Measurements from ENCODE around the gene UPK1A.

The UPK1A gene

GRCh38 chr19:35693835-35694599 lies 27.7 kb downstream of the UPK1A start:
- peak; percentile 35 for DNase-seq

- DNase-seq, result no peak
Measured at GRCh38 chr19:35695895-35696422, 29.6 kb downstream of the UPK1A start.

- no peak for DNase-seq
Measured at GRCh38 chr19:35696835-35697234, 30.5 kb downstream of the UPK1A start.

GRCh38 chr19:35702223-35703012 lies 36.1 kb downstream of the UPK1A start:
- DNase-seq, result peak; percentile 95

GRCh38 chr19:35703343-35703742 lies 37.0 kb downstream of the UPK1A start:
- DNase-seq, result no peak

- no peak for DNase-seq
Measured at GRCh38 chr19:35704218-35704617, 37.9 kb downstream of the UPK1A start, which contains the start of gene ZBTB32. TSS of gene ZBTB32 (plus strand) at chr19:35704558. CDS start at chr19:35714627, 10,069 bp downstream.

GRCh38 chr19:35708391-35708790 lies 42.1 kb downstream of the UPK1A start:
- DNase-seq, result no peak

- DNase-seq, result no peak
Measured at GRCh38 chr19:35710784-35711723, 44.7 kb downstream of the UPK1A start.

GRCh38 chr19:35712567-35713505 lies 46.5 kb downstream of the UPK1A start:
- DNase-seq, result no peak

- no peak for DNase-seq
Measured at GRCh38 chr19:35713506-35713850, 47.2 kb downstream of the UPK1A start.

- DNase-seq, result no peak
Measured at GRCh38 chr19:35713904-35714495, 47.7 kb downstream of the UPK1A start.

GRCh38 chr19:35714601-35715354 lies 48.5 kb downstream of the UPK1A start:
- DNase-seq, result no peak

- DNase-seq, result no peak
Measured at GRCh38 chr19:35715355-35715809, 49.1 kb downstream of the UPK1A start.

GRCh38 chr19:35715981-35716800 lies 49.9 kb downstream of the UPK1A start:
- DNase-seq, result no peak

- DNase-seq, result peak; percentile 71
Measured at GRCh38 chr19:35716801-35717664, 50.7 kb downstream of the UPK1A start.

- no peak for DNase-seq
Measured at GRCh38 chr19:35717665-35718344, 51.5 kb downstream of the UPK1A start, which contains the start of gene KMT2B. TSS of gene KMT2B (plus strand) at chr19:35718003. CDS start at chr19:35718019, 16 bp downstream.

GRCh38 chr19:35718345-35719041 lies 52.2 kb downstream of the UPK1A start:
- no peak for DNase-seq

Measured in NCI-H2081 treated with DMSO at 0.1 percent for 48 hours (cell line).